ENCODE results near the gene C4orf50.

DNA sequence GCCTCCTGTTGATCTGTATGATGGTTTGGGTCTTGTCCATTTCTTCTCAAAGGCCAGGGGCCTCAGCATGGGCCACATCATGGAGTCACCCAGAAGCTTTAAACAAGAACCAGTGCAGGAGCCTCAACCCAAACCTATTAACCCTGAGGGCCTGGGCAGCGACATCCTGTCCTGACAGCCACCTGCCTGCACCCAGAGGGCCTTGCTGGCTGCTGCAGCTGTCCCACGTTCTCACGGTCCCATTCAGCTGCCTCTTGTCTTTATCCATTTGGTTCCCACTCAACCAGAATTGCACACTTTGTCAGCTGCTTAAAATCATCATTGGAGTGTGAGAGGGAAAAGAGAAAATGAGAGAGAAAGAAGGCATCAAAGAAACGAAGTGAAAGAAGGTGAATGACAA lies 21.6 kb downstream of the C4orf50 start:
- no peak for TF ChIP-seq POLR2A (IDR thresholded peaks at IDR 0.05)
- TF ChIP-seq, protein P1, sequence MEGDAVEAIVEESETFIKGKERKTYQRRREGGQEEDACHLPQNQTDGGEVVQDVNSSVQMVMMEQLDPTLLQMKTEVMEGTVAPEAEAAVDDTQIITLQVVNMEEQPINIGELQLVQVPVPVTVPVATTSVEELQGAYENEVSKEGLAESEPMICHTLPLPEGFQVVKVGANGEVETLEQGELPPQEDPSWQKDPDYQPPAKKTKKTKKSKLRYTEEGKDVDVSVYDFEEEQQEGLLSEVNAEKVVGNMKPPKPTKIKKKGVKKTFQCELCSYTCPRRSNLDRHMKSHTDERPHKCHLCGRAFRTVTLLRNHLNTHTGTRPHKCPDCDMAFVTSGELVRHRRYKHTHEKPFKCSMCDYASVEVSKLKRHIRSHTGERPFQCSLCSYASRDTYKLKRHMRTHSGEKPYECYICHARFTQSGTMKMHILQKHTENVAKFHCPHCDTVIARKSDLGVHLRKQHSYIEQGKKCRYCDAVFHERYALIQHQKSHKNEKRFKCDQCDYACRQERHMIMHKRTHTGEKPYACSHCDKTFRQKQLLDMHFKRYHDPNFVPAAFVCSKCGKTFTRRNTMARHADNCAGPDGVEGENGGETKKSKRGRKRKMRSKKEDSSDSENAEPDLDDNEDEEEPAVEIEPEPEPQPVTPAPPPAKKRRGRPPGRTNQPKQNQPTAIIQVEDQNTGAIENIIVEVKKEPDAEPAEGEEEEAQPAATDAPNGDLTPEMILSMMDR (IDR thresholded peaks at IDR 0.05), result no peak
